ENCODE results near the gene LNP1.

DNA sequence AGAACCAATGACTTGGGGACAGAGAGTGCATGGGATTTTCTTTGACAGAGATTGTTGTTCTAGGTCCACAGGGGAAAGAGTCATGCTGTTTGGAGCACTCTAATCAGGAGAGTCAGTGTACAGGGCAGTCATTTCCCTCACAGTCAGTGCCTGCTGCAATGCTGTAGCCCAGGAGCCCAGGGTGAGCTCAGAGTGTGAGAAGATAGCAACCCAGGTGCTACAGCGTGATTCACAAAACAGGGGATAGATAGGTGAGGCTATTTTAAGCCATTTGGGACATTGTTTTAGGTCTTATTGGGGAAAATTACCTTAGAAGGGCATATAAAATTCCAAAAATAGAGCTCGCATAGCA is 37.3 kb downstream of the LNP1 start:
- TF ChIP-seq, protein P1, sequence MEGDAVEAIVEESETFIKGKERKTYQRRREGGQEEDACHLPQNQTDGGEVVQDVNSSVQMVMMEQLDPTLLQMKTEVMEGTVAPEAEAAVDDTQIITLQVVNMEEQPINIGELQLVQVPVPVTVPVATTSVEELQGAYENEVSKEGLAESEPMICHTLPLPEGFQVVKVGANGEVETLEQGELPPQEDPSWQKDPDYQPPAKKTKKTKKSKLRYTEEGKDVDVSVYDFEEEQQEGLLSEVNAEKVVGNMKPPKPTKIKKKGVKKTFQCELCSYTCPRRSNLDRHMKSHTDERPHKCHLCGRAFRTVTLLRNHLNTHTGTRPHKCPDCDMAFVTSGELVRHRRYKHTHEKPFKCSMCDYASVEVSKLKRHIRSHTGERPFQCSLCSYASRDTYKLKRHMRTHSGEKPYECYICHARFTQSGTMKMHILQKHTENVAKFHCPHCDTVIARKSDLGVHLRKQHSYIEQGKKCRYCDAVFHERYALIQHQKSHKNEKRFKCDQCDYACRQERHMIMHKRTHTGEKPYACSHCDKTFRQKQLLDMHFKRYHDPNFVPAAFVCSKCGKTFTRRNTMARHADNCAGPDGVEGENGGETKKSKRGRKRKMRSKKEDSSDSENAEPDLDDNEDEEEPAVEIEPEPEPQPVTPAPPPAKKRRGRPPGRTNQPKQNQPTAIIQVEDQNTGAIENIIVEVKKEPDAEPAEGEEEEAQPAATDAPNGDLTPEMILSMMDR (IDR thresholded peaks at IDR 0.05): no peak
- no peak for TF ChIP-seq POLR2AphosphoS5 (IDR thresholded peaks at IDR 0.05)
- no peak for TF ChIP-seq POLR2A (IDR thresholded peaks at IDR 0.05)
